Activated CD8-positive, alpha-beta memory T cell treated with anti-CD3 and anti-CD28 coated beads, Interleukin-2, amount 50 U/mL, for 48 hours (primary cell): Measurements from ENCODE around the gene IGFLR1.

Experiments
- DNase-seq: peaks from one replicate; pipeline ENCODE4 v3.0.0-alpha.2; 2020

IGFLR1 gene

DNA sequence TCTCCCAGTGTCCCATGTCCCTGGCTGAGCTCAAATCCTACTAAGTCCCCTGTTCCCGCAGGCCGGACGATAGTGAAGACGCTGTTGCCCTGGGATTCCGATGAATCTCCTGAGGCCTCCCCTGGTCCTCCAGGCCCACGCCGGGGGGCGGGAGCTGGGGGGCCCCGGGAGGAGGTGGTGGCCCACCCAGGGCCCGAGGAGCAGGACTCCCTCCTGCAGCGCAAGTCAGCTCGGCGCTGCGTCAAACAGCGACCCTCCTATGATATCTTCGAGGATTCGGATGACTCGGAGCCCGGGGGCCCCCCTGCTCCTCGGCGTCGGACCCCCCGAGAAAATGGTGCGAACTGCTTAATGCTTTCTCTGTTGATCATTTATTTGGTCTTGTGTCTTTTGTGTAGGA, 18.6 kb downstream of the IGFLR1 start:
- DNase-seq, result no peak

DNA sequence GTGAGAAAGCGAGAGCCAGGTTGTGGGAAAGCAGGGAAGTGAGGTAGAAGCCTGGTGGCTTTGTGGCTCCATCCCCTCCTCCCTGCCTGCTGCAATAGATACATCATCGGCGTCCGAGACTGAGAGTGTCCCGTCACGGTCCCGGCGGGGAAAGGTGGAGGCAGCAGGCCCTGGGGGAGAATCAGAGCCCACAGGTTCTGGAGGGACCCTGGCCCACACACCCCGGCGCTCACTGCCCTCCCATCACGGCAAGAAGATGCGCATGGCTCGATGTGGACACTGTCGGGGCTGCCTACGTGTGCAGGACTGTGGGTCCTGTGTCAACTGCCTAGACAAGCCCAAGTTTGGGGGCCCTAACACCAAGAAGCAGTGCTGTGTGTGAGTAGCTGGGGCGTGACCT, 19.4 kb downstream of the IGFLR1 start:
- DNase-seq, result no peak

DNA sequence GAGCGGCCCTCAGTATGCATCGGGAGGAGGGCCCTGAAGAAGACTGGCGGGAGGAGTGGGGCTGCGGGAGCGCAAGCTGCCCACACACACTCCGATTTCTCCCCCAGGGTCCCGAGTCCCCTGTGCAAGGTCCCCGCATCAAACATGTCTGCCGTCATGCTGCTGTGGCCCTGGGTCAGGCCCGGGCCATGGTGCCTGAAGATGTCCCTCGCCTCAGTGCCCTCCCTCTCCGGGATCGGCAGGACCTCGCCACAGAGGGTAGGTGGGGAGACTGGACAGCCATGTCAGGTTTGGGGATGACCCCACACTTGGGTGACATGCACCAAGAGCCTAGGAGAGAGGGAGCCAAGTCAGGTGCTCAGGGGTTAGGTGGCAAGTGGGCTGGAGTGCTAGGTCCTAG, 19.8 kb downstream of the IGFLR1 start:
- DNase-seq, result no peak

DNA sequence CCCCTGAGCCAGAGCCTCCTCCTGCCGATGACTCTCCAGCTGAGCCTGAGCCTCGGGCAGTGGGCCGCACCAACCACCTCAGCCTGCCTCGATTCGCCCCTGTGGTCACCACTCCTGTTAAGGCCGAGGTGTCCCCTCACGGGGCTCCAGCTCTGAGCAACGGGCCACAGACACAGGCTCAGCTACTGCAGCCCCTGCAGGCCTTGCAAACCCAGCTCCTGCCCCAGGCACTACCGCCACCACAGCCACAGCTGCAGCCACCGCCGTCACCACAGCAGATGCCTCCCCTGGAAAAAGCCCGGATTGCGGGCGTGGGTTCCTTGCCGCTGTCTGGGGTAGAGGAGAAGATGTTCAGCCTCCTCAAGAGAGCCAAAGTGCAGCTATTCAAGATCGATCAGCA, 20.9 kb downstream of the IGFLR1 start:
- DNase-seq, result no peak

DNA sequence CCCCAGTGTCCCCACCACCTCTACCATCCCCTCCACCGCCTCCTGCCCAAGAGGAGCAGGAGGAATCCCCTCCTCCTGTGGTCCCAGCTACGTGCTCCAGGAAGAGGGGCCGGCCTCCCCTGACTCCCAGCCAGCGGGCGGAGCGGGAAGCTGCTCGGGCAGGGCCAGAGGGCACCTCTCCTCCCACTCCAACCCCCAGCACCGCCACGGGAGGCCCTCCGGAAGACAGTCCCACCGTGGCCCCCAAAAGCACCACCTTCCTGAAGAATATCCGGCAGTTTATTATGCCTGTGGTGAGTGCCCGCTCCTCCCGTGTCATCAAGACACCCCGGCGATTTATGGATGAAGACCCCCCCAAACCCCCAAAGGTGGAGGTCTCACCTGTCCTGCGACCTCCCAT, 21.6 kb downstream of the IGFLR1 start:
- DNase-seq, result peak; percentile 54

DNA sequence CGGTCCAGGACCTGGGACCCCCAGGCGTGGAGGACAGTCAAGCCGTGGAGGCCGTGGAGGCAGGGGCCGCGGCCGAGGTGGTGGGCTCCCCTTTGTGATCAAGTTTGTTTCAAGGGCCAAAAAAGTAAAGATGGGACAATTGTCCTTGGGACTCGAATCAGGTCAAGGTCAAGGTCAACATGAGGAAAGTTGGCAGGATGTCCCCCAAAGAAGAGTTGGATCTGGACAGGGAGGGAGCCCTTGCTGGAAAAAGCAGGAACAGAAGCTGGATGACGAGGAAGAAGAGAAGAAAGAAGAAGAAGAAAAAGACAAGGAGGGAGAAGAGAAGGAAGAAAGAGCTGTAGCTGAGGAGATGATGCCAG, 22.1 kb downstream of the IGFLR1 start:
- DNase-seq, result no peak

DNA sequence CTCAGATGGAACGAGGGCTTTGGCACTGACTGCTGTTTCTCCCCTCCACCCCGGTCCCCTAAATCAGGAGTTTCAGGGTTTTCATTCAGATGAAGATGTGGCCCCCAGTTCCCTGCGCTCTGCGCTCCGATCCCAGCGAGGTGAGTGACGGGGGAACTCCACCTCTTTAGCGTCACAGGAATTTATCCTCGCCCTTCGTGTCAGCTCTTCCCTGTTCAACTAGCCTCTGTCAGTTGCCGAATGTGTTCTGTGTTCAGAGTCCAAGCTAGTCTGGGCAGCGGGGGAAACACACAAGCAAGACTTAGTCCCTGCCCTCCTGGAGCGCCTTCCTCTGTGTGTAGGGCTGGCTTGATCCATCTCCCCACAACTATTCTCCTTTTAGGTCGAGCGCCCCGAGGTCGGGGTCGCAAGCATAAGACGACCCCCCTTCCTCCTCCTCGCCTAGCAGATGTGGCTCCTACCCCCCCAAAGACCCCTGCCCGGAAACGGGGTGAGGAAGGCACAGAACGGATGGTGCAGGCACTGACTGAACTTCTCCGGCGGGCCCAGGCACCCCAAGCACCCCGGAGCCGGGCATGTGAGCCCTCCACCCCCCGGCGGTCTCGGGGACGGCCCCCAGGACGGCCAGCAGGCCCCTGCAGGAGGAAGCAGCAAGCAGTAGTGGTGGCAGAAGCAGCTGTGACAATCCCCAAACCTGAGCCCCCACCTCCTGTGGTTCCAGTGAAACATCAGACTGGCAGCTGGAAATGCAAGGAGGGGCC, 22.7 kb downstream of the IGFLR1 start:
- DNase-seq, result peak; percentile 57

DNA sequence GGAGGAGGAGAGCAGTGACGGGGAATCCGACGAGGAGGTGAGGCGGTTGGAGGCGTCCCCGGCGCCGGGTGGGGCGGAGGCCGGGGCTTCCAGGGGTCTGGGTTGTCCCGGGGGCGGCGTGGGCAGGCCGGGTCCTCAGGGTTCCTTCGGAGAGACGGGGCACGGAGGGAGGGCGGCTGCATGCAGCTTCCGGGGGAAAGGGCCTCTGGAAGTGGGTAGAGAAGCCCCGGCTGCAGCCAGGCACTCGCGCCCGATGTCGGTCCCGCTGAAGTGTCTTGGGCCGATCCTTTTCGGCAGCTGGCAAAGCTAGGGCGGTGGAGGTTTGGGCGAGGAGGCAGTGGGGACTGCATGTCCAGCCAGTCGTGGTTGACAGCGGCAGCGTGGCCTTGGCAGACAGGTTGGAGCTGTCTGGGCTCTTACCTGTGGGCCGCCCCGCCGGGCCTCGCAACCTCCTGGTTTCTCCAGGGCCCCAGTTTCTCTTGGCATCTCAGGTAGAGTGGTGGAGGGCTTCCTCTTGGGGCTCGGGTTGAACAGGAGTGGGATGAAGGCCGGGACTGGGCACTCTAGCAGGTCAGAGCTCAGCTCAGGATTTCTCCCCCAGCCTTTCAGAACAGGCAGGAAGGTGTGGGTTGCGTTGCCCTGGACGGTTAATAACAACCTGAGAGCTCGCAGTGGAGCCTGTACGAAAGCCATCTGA, 23.8 kb downstream of the IGFLR1 start:
- DNase-seq, result peak; percentile 87

DNA sequence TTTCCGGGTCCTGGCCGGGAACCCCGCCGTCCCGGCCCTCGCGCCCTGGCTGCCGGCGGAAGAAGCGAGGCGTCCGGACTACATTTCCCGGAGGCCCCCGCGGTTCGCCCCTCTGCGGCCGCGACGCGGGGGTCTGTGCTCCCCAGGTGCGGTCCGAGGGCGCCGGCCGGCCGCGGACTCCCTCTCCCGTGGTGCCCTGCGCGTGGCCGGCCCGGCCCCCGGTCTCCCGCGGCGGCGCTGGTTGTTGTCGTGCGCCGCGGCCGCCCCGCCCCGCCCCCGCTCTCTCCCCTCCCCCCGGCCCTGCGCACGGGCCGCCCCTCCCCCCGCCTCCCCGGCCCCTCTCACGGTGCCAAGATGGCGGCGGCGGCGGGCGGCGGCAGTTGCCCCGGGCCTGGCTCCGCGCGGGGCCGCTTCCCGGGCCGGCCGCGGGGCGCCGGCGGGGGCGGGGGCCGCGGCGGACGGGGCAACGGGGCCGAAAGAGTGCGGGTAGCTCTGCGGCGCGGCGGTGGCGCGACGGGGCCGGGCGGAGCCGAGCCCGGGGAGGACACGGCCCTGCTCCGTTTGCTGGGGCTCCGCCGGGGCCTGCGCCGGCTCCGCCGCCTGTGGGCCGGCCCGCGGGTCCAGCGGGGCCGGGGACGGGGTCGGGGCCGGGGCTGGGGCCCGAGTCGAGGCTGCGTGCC, 24.4 kb downstream of the IGFLR1 start, which contains the start of gene KMT2B:
Gene KMT2B (plus strand): TSS at position 339 of the 680 bp plus-strand sequence. CDS start 16 bp downstream, at position 355.
- DNase-seq, result peak; percentile 97

DNA sequence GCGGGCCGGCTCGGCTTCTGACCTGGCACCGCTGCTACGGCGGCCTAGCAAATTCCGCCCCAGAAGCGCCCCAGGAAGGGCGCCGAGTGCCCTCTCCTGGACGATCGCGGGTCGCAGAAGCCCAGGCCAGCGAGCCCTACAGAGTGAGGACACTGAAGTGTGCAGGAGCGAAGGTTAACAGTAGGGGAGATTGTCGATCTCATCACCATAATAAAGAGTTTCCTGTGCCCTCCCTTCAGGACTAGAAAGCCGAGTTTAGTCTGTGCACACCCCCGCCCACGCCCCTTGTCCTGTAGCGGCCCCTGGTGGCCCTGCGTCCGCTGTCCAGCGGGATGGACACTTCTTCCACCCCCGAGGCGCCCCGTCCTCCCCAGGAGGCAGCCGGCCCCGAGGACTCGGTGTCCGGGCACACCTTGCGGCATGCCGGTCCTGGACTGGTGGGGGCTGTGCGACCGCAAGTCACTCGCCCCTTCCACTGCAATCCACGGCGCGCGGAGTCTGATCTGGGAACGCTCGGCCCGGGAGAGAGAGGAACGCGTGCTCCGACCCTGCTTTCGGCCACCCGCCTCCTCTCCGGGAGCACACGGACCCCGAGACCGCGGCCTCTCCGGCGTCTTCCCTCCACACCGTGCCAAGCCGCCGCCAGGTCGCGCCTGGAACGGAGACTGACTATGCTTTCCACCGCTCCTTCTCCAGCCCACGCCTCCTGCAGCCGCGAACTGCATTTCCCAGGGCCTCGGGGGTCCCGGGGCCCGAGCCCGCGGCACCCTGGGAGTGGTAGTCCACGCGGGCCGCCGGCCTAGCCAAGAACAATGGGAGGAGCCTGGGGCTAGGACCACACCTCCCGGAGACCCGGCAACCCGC, 25.2 kb downstream of the IGFLR1 start:
- DNase-seq, result peak; percentile 91

DNA sequence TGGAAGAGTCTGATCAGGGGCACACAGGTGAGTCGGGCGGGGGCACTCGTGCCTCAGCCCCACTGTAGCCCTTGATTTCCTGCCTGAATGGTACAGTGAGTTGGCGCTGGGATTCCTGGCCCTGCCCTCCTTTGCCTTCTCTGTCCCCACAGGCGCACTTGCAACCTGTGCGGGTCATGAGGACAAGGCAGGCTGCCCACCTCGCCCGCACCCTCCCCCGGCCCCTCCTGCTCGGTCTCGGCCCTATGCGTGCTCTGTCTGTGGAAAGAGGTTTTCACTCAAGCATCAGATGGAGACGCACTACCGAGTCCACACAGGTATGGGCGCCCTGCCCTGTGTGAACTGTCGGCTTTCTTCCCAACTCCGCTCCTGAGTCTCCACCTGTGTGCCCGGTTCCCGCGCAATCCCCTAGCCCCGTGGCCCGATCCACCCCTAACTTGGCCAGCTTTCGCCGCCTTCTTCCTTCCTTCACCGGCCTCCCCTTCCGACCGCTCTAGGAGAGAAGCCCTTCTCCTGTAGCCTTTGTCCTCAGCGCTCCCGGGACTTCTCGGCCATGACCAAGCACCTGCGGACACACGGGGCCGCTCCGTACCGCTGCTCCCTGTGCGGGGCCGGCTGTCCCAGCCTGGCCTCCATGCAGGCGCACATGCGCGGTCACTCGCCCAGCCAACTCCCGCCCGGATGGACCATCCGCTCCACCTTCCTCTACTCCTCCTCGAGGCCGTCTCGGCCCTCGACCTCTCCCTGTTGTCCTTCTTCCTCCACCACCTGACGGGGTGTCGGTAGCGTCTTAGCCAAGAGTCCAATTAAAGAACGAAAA, 26.1 kb downstream of the IGFLR1 start:
- DNase-seq, result no peak

DNA sequence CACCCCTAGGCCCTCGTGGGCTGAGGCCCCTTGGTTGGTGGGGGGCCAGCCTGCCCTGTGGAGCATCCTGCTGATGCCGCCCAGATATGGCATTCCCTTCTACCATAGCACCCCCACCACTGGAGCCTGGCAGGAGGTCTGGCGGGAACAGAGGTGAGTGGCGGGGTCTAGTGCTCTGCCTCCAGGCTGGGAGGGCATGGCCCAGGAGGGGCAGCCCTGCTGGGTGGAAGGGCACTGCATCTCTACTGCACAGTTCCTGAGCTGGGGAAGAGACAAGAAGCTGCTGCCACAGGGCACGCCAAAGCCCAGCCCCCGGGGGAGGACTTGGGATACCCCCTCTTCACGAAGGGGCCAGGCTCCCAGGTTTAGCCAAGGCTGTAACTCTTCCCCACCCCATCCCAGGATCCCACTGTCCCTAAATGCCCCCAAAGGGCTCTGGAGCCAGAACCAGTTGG, 26.9 kb downstream of the IGFLR1 start:
- peak; percentile 68 for DNase-seq

DNA sequence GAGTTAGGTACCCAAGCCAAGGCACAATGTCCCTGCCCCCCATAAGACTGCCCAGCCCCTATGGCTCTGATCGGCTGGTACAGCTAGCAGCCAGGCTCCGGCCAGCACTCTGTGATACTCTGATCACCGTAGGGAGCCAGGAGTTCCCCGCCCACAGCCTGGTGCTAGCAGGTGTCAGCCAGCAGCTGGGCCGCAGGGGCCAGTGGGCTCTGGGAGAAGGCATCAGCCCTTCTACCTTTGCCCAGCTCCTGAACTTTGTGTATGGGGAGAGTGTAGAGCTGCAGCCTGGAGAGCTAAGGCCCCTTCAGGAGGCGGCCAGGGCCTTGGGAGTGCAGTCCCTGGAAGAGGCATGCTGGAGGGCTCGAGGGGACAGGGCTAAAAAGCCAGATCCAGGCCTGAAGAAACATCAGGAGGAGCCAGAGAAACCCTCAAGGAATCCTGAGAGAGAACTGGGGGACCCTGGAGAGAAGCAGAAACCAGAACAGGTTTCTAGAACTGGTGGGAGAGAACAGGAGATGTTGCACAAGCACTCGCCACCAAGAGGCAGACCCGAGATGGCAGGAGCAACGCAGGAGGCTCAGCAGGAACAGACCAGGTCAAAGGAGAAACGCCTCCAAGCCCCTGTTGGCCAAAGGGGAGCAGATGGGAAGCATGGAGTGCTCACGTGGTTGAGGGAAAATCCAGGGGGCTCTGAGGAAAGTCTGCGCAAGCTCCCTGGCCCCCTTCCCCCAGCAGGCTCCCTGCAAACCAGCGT, 27.5 kb downstream of the IGFLR1 start:
- peak; percentile 71 for DNase-seq

DNA sequence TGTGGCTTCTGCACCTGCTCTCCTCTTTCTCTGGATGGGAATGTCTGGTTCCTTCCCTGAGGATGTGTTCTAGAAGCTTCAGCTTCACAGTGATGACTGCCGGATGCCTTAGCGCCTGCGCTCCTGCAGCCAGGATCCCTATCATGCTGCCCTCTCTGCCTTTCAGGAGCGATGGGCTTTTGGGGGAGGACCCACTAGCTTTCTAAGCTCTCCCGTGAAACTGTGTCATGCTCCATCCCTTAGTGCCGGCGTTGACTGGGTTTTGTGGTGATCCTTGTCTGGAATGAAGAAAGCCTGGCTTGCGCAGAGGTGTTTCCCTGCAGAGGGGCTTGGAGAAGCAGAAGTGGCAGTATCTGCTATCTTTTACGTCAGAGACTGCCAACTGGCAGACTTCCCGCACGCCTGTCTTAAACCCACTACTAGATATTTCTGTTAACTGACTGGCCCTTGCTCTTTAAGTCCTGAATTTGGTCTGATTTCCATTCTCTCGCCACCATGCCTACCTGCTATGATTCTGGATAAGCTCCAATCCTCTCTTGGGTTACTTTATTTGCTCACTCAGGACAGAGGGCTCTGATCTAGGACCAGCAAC, 28.3 kb downstream of the IGFLR1 start:
- DNase-seq, result peak; percentile 62

DNA sequence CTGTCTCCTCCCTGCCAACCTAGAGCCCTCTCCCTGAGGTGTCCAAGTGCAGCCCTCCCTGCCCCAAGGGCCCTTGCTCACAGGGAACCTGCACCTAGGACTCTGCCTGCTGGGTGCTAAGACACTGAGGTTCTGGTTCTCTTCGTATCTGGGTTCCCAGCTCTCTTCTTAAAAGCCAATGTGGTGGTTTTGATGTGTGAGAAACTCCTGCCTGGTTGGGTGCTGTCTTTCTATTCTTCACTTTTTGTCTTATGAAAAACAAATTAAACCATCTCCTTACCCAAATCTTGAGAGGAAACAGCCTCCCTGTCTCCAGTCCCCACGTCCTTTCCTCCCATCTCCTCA, 28.8 kb downstream of the IGFLR1 start:
- DNase-seq, result no peak

DNA sequence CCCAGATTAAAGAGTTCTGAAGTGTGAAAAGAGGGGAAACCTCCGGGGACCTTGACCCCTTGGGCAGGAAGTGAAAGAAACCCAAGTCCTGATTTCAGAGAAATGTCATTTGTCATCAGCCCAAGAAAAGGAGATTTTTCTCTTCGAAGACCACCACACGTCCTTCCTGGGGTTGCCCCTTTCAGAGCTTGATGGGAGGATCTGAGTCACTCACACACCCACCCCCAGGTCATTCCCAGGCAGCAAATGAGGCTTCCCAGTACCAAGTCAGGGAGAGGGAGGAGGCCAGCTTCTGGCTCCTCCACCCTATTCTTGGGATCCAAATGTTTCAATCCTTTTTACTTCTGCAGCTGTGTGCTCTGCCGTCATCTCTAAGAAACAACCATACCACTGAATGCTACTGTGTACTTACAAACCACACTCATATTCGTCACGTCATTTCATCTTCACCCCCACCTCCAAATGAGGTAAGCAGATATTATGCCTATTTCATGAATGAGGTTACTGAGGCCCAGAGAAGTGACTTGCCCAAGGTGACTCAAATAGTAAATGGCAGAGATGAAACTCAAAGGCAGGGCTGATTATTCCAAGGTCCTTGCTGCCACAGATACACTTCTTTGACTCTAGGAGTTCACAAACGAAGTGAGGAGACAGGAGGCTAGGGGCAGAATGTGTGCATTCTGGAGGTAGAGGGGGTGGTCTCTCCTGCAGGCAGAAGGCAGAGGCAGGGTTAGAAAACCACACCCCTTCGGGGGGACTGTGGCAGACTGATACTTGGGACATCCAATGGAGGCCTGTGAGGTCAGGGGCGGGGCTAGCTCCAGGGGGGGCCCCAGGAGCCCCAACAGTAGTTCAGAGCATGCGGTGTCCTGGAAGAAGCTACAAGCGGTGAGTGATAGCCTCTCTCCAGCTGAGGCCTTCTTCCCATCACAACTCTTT, 29.4 kb downstream of the IGFLR1 start:
- peak; percentile 89 for DNase-seq

DNA sequence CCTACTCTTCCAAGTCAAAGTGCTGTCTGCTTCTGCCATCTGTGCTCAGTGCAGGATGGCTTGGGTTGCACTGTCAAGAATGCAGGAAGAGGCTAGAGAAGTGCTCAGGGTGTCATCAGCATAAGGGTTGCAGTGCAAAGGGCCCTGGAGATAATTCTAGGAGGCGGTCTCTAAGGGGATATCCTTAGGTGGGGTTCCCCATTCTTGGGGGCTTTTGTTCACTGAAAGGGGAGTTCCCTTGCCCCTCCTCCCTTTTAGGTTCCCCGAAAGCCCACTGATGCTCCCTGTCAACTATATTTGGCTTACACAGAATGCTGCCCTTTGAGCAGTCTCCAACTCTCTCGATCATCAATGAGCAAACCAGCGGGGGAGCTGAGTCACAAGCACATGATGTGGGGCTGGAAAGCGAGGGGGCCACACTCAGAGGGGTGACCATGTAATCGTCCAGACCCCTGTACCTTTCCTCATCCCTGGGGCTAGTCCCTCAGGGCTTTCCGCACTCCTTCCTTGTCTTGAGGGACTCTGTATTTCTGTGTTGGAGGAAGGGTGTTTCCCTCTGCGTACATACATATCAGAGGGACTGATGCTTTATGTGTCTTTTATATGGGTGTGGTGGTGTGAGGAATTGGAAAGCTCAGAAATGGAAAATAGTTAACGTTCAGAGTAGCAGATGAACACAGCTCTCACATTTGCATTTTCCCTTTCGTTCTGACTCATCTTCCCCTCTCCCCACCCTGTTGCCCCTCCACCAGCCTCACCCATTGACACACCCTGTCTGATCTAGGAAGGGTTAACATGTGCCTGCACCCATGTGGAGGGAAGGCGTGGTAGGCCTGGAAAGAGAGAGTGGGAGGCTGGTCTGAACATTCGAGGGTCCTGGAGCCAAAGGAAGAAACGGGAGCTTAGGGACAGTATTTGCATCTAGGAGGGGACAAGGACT, 31.2 kb downstream of the IGFLR1 start:
- peak; percentile 84 for DNase-seq

DNA sequence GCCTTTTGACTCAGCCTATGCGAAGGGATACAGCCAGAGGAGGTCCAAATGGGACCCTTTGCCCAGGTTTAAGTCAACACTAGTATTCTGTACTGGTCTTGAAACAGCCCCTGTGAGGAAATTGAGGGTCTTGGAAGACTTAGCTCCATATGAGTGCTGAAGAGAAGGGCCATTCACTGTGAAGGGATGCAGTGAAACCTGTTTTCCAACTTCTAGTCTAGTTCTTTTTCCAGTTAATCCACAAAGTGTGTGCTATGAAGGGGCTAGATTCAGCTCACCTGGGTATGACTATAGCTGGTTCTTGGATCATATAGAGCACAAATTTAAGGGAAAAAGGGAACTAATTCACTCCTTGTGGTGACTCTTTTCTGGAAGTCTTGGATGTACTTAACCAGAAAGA, 33.9 kb downstream of the IGFLR1 start:
- DNase-seq, result no peak
